ENCODE results near the gene CHD9.
"Not testable (repeated sequence)": the region's sequence is repeated elsewhere in the genome, so short reads cannot be mapped to it uniquely, and the experiment has no call there.

Gene CHD9

DNA sequence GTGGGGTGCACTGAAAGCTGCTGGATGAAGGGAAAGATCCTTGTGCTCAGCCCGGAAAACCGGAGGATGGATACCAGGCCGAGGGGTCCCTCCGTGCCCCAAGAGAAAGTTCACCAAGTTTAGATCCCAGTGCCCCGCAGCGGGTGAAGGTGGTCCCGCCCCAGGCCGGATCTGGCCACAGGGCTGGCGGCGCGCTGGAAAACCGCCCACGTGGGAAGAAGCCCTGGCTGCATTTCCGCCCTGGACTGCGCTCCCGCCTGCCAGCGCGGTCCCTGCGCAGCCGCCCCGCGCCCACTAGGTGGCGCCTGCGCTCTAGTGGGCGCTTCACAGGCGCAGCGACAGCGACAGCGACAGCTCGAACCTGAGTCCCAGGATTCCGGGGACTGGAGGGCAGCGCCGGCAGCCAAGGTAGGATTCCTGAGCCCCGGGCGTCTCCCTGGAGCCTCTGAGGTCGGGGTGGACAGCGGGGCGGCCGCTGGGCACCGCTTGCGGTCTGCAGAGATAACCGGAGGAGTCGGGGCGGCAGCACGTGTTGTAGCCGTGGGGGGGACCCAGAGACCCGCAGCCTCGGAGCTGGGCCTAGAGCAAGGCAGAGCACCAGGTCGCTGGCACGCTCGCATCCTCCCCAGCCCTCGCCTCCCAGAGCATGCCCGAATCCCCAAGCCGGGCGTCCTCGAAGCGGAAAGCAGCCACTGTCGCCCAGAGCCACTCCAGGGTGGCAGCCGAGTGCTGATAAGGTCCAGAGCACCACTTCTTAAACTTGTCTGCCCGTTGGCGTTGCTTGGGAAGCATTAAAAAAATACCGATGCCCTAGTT lies at the start of gene CHD9:
Gene CHD9, plus strand, starts transcription at position 322 of the 816 bp plus-strand sequence. CDS start 101,099 bp downstream, outside the sequence.
- DNase-seq: peak; percentile 71

DNA sequence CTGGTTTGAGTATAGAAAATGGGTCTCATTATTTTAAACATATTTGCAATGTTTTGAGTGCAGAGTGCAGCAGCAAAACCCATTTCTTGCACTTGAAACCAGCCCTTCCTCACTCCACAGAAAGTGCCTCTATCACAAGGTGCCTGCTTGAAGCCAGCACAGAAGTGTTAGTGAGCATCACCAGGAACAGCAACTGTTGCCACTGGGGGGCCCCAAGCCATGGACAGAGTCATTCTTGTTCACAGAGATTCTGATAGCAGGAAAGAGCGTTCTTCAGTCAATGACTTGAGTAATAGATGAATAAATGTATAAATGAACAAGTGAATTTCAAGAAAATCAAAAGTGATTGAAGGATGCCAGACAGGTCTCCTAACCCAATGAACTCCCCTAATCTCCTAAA lies 47.7 kb upstream of the CHD9 start:
- DNase-seq: no peak

DNA sequence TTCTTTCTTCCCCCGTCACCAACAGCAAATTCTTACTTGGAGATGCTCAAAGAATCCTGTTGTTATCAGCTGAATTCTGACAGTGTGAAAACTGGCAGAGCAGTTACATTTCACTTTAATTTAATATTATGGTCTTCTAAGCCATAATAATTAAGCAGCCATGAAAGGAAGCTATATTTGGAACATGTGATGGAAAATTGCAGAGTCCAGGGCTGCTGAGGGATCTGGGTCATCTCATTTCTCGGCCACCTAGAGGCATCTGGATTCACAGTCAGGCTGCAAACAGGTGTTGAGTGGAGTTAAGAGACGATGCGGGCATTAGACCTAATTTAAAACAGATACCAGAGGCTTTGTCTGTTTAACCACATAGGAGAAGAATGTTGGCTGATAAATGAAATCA lies 40.5 kb upstream of the CHD9 start:
- no peak for DNase-seq

DNA sequence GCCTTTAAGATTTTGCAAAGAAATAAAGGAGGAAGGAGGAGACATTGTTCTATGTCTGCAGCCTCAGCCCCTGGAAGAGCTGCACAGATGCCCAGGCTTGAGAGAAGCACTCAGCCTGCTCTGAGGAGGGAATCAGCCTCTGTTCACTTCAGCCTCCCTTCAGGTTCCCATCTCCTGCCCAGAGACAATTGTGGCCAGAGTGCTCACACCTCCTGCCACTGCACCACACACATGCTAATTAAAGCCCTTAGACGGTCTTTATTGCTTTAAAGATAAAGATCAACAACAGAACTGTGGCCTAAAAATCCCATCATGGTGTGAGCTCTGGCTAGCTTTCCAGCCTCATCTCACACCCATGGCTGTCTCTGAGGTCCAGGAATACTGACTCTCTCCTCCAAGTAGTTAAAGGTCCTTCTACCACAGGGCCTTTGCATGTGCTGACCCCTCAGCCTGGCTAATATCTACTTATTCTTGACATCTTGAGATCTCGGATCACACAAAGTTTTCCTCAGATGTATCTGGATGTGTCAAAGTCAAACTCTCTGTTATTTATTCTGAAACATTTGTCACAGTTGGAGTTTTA lies 35.9 kb upstream of the CHD9 start:
- DNase-seq: no peak

DNA sequence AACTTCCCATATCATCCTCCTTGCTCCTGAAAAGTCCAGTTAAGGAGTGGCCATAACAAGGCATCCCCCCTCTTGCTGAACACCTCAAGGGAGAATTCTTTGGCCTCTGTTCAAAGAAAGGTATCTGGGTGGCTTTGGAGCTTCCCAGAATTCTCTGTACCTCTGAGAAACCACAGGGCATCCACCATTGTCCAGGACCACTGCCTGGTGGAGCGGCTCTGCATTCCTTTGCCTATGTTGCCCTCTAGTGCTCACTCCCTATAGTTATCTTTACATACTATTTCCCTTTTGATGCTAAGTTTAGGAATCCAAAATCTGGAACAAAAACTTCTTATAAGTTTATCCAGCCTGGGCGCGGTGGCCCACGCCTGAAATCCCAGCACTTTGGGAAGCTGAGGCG lies 32.4 kb upstream of the CHD9 start:
- DNase-seq: no peak

DNA sequence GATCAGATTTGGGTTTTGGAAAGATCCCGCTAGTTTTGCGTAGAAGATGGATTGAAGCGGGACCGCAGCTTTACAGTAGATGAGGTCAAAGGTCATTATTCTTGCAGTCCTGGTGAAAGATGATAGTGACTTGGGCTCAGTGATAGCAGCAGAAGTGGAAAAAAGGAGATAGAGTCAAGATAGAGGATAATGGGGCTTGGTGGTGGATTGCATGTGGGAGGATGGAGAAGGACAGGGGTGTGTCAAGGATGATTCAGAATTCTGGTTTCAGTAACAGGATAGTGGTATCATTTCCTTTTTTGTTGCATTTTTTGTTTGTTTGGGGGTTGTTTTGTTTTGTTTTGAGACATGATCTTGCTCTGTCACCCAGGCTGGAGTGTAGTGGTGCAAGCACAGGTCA lies 30.7 kb upstream of the CHD9 start:
- no peak for DNase-seq

GRCh38 chr16:53029971-53030370 lies 24.8 kb upstream of the CHD9 start:
- DNase-seq: no peak

GRCh38 chr16:53031323-53031942 lies 23.4 kb upstream of the CHD9 start:
- DNase-seq: no peak

GRCh38 chr16:53034306-53034705 lies 20.5 kb upstream of the CHD9 start:
- DNase-seq: no peak

DNA sequence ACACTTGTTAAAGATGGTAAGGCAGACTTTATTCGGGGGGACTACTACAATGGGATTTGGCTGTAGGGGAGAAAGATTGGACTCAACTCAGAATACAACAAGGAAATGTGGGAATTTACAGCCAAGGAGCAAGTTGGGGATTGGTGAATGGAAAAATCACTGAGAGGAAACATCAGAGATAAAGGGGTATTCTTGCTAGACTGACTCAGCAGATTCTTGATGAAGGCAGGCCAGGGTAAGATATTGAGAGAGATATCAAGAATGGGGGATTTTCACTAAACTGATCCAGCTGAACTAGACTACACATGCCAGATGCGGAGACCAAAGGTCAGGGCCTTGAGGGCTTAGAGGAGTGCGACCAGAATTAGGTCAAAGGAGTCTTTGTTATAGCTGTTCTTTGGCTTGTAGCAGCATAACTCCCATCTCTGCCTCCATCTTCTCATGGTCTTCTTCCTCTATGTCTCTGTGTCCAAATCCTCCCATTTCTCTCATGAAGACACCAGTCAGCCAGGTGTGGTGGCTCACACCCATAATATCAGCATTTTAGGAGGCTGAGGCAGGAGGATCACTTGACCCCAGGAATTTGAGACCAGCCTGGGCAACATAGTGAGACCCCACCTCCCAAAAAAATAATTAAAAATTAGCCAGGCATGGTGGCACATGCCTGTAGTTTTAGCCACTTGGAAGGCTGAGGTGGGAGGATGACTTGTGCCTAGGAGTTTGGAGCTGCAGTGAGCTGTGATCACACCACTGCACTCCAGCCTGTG lies 19.4 kb upstream of the CHD9 start:
- DNase-seq: no peak

- DNase-seq: no peak
Measured at GRCh38 chr16:53036066-53036465, 18.7 kb upstream of the CHD9 start.

GRCh38 chr16:53036711-53037110 lies 18.1 kb upstream of the CHD9 start:
- not testable (repeated sequence) for DNase-seq

- DNase-seq: no peak
Measured at GRCh38 chr16:53040788-53041187, 14.0 kb upstream of the CHD9 start.

DNA sequence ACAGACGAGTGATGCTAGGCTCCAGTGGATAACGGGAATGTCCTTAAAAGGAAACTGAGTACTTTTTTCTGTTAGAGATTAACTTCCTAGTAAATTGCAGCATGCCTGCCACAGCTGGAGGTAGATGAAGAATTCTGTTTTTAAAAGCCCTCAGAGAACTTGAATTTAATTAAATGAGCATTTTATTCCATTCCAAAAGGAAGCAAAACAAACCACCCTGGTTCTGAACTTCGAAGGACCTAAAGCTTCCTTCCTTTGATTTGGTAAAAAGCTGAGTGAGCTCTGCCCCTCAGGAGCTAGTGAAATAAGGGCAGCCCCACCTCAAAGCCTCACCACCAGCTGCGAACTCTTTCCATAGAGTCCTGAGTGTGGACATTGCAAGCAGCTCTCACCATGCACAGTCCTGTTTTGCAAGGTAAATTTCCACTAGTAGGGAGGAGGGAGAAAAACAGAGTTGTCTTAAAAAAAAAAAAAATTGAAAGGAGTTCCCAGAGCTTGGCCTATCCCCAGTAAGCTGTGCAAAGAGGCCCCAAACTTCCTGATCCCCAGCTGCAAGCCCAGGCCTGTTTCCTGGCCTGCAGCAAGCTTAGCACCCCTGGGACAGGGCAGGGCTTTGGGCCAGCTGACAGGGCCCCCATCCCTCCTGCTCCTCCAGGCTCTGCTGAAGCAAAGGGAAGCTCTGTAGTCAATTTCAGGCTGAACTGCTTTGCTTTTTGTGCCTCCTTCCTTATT lies 13.3 kb upstream of the CHD9 start:
- no peak for DNase-seq

DNA sequence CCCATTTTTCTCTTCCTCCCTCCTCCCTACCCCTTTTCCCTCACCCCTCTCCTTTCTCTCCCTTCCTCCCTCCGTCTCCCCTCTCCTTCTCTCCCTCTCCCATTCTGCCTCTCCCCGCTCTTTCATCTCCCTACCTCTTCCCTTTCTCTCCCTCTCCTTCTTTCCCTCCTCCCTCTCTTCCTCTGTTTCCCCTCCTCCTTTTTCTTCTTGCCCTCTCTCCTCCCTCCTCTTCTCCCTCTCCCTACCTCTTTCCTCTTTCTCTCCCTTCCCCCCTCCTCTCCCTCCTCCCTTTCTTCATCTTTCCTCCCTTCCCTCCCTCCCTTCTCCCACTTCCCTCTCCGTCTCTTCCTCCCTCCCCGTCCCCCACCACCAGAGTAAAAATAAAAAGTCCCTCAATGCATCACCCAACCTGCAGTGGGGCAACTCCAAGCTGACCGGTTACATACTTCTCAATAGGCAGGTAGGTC lies 12.5 kb upstream of the CHD9 start:
- DNase-seq: no peak

DNA sequence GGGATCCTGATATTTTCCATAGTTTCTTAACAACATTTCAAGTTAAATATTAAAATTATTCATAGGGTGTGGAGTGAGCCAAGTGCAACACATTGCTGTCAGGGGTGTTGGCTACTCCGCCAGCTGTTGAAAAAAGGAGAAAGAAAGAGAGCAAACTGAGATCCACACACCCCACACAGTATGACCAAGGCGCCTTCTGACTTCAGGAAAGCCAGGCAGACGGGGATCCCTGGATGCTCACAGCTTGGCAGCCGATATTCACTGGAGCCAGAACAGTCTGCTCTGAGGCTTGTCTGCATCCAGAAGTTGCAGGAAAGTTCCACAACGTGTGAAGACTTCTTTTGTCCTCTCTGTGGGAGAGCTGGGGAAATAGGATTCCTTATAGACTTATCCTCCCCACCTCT lies 11.4 kb upstream of the CHD9 start:
- no peak for DNase-seq

- DNase-seq: no peak
Measured at GRCh38 chr16:53043986-53044601, 10.7 kb upstream of the CHD9 start.

GRCh38 chr16:53045341-53046220 lies 9.2 kb upstream of the CHD9 start:
- DNase-seq: no peak

DNA sequence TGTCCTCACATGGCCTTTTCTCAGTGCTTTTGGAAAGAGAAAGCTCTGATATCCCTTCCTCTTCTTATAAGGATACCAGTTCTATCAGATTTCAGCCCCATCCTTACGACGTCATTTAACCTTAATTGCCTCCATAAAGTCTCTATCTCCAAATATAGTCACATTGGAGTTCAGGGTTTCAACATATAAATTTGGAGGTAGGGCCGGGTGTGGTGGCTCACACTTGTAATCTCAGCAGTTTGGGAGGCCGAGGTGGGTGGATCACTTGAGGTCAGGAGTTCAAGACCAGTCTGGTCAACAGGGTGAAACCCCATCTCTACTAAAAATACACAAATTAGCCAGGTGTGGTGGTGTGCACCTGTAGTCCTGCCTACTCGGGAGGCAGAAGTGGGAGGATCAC lies 7.3 kb upstream of the CHD9 start:
- DNase-seq: not testable (repeated sequence)

DNA sequence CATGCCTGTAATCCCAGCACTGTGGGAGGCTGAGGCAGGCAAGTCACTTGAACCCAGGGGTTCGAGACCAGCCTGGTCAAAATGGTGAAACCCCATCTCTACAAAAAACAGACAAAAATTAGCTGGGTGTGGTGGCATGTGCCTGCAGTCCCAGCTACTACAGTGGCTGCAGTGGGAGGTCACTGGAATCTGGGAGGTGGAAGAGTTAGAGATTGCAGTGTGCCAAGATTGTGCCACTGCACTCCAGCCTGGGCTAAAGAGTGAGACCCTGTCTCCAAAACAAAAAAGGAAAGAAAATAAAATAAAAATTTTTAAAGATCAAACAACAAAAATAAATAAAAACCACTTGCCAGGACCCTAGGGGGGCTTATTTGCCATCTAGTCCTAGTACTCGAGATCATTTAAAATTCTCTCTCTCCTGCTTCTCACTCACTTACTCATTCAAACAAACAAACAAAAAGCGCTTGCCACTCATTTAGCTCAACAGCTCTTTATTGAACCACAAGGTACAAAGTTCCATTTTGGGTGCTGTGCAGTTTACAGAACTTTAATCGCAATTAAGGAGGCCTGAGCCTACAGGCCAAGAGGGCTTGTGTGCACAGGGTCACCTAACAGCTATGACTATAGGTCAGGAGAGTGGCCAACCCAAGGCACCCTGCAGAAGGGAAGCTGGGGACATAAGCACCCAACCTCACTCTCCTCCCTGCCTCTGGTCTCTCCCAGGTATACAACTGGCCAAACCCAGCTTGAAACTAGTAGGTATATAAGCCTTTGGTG lies 6.5 kb upstream of the CHD9 start:
- no peak for DNase-seq
